Transverse colon (tissue), 4 donors: ENCODE data around the gene SLC6A11. TPM values are rescaled to one million over a fixed set of nuclear protein-coding genes. Genes with fewer than 3 reads are reported as not detected.
A peak's percentile ranks its signal among the peaks of the same experiment; 100 is the strongest.

Source experiments
- DNase-seq: peaks from one replicate; pipeline ENCODE4 v3.0.0-alpha.2; 2019
- H3K27ac ChIP-seq, 4 donors: fragments of 200-600 bp; sonication (generic); 2 replicates each; pipeline ENCODE4 v1.5.1; 2016 to 2018; ENCODE audit warnings: inconsistent platforms in 4 of 4
- H3K27me3 ChIP-seq: fragments of 200-600 bp; sonication (generic); 2 replicates; pipeline ENCODE4 v1.5.1; 2017; ENCODE audit warnings: inconsistent platforms
- H3K36me3 ChIP-seq, 4 donors: fragments of 200-600 bp; sonication (generic); 2 replicates each; pipeline ENCODE4 v1.5.1; 2017 to 2019; ENCODE audit warnings: inconsistent platforms in 4 of 4
- H3K4me1 ChIP-seq, 4 donors: fragments of 200-600 bp; sonication (generic); 2 replicates each; pipeline ENCODE4 v1.5.1; 2017 to 2020; ENCODE audit warnings: inconsistent platforms in 4 of 4
- H3K4me3 ChIP-seq, 4 donors: fragments of 200-600 bp; sonication (generic); 1 replicate in 1 of 4; 2 replicates in 3 of 4; pipeline versions ENCODE4 v1.5.1 to v1.6.1; 2017 to 2019; ENCODE audit warnings: inconsistent platforms in 4 of 4
- H3K9me3 ChIP-seq, 2 donors: fragments of 200-600 bp; sonication (generic); 2 replicates each; pipeline ENCODE4 v1.5.1; 2017 to 2019; ENCODE audit warnings: inconsistent platforms in 2 of 2
- EP300 ChIP-seq: sonication (generic); formaldehyde crosslinking; IDR thresholded peaks from one replicate; pipeline ENCODE4 v1.6.1; 2017; ENCODE audit warnings: antibody characterized with exemption, low read depth
- POLR2A ChIP-seq: fragments of 450-650 bp; IDR thresholded peaks from one replicate; pipeline ENCODE4 v1.6.1; 2016; ENCODE audit warnings: antibody characterized with exemption, mild to moderate bottlenecking, moderate library complexity
- POLR2AphosphoS5 ChIP-seq, 3 donors: sonication (generic); formaldehyde crosslinking; IDR thresholded peaks; one replicate each; pipeline ENCODE4 v1.6.1; 2016; ENCODE audit warnings: antibody characterized with exemption in 3 of 3
- WGBS, 2 donors: methylation state at CpG; one replicate each; pipeline ENCODE4 v1.1.5; 2018; ENCODE audit warnings: low coverage in 1 of 2; 5-methylcytosine and 5-hydroxymethylcytosine counted together
- in situ Hi-C, 4 donors: fragments of 200-750 bp; cut with MboI; loops; one replicate each; pipeline versions ENCODE4 v1.15.0 to v1.15.1; 2017; ENCODE audit warnings: low sequenced_read_pairs in 3 of 4, low pct_ligation_motif_present in 1 of 4, low pct_unique_long_range_greater_than_20kb in 1 of 4
- intact Hi-C: fragments of 100-400 bp; cut with DNase I; formaldehyde crosslinking; loops from one replicate; pipeline ENCODE4 v1.15.1; 2023; ENCODE audit warnings: low total_unique reads
- total RNA-seq, 4 donors: library from RNA; depleted of rRNA; stranded (reverse); fragments of >200 nt; gene quantifications; one replicate each; pipeline ENCODE4 v1.1.0, GENCODE V29; 2016
- TF ChIP-seq, protein P1 (sequence below), 5 experiments: fragments of 200-600 bp in 3 of 5; fragments of 450-650 bp in 2 of 5; sonication (generic) in 3 of 5; IDR thresholded peaks; 1 replicate in 2 of 5; 2 replicates in 3 of 5; pipeline ENCODE4 v1.5.1; 2016 to 2017; ENCODE audit warnings: antibody characterized with exemption in 5 of 5, inconsistent platforms in 3 of 5, mild to moderate bottlenecking in 2 of 5, moderate library complexity in 1 of 5

SLC6A11 gene
- total RNA-seq, 4 donors from 2014 or later = not detected

- no peak for DNase-seq
- in situ Hi-C loops (loop anchor here (10.0 to 25.0 kb wide), 2 partner anchors 113 to 395 kb away; no protein-coding TSS in a partner anchor), intact Hi-C loops (no loop called here)
- Histone ChIP-seq H3K4me1 (no peaks in the 10 kb centered on the region), H3K4me3 (no peak overlapping the region), H3K36me3 (no peaks in the 10 kb centered on the region), H3K9me3 (no peaks in the 10 kb centered on the region), H3K27me3 (peaks cover 3% of the 10 kb centered on the region), H3K27ac (no peak overlapping the region)
- 73% methylated on average over 1 of the region's 1 CpG; no CpG with 5 or more reads in 1 of the 2 donors for WGBS, 2 donors
- TF ChIP-seq, protein P1, sequence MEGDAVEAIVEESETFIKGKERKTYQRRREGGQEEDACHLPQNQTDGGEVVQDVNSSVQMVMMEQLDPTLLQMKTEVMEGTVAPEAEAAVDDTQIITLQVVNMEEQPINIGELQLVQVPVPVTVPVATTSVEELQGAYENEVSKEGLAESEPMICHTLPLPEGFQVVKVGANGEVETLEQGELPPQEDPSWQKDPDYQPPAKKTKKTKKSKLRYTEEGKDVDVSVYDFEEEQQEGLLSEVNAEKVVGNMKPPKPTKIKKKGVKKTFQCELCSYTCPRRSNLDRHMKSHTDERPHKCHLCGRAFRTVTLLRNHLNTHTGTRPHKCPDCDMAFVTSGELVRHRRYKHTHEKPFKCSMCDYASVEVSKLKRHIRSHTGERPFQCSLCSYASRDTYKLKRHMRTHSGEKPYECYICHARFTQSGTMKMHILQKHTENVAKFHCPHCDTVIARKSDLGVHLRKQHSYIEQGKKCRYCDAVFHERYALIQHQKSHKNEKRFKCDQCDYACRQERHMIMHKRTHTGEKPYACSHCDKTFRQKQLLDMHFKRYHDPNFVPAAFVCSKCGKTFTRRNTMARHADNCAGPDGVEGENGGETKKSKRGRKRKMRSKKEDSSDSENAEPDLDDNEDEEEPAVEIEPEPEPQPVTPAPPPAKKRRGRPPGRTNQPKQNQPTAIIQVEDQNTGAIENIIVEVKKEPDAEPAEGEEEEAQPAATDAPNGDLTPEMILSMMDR (IDR thresholded peaks at IDR 0.05) = peak in 4 of 5 experiments; percentile 11 to 43 (median 28)
- TF ChIP-seq POLR2A (no peak), EP300 (no peak), POLR2AphosphoS5 (IDR thresholded peaks at IDR 0.05) (no peak)
Measured at GRCh38 chr3:10941972-10942371, 125.9 kb downstream of the SLC6A11 start.

DNA sequence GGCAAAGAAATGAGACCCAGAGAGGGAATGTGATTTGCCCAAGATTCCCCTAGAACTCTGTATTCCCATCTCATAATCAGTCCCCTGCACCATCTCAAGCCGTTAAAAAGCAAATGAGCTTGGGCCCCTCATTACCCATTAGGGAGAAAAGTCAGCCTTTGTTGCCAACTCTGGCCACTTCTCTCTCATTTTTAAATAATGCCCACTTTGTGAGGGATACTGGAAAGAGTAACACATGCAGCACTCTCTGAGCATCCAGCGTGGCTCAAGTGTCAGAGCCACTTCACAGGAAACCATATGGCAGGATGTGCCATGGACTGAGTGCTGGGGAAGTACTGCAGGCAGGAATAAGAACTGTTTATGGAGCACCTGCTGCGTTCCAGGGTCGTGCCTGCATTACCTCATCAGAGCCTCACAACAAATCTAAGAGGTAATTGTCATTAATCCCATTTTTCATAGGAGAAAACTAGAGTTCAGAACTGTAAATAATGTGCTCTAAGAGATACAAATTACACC is 126.7 kb downstream of the SLC6A11 start:
- TF ChIP-seq POLR2AphosphoS5 (IDR thresholded peaks at IDR 0.05) = no peak
- TF ChIP-seq POLR2A = no peak
- no peak for TF ChIP-seq EP300
- TF ChIP-seq, protein P1 (IDR thresholded peaks at IDR 0.05) = no peak
- peaks cover 3% of the 10 kb centered on the region for H3K27me3 ChIP-seq
- whole genome bisulfite sequencing, 2 donors = 69% methylated on average over 4 of the region's 4 CpGs; no CpG with 5 or more reads in 1 of the 2 donors

DNA sequence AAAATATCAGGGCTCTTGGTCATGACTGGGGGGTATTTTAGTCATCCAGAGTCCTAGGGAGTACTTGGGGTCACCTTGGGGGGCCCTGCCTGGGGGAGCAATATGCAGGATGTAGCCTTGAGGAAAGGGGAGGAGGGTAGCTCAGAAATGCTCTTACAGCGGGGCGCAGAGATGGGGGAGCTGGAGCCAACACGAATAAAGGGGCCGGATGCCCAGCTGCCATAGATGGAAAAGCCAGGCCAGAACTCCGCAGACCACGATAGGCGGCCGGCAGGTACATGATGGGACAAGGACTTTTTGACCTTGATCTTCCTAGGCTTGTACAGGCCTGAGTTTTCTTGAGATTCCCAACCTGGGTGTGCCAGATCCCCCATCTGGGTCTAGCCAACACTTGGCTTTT is 128.8 kb downstream of the SLC6A11 start:
- no peak for DNase-seq
- Histone ChIP-seq H3K4me3 (no peak overlapping the region), H3K9me3 (no peaks in the 10 kb centered on the region), H3K36me3 (no peaks in the 10 kb centered on the region), H3K4me1 (no peaks in the 10 kb centered on the region), H3K27ac (no peak overlapping the region), H3K27me3 (peaks cover 12% of the 10 kb centered on the region)
- in situ Hi-C loops (loop anchor here (10.0 to 25.0 kb wide), 2 partner anchors 110 to 392 kb away; no protein-coding TSS in a partner anchor), intact Hi-C loops (loop anchor here (5.0 kb wide), 1 partner anchor 112 kb away; no protein-coding TSS in a partner anchor)
- WGBS, 2 donors = 94% methylated on average over 8 of the region's 8 CpGs; no CpG with 5 or more reads in 1 of the 2 donors
- TF ChIP-seq POLR2A = no peak
- no peak for TF ChIP-seq EP300
- no peak for TF ChIP-seq POLR2AphosphoS5 (IDR thresholded peaks at IDR 0.05)
- TF ChIP-seq, protein P1 (IDR thresholded peaks at IDR 0.05) = no peak

More for the DNA sequence above, 126.7 kb downstream of the SLC6A11 start:
- no peaks in the 10 kb centered on the region for H3K4me1 ChIP-seq
- intact Hi-C loops (no loop called here), in situ Hi-C loops (loop anchor here (10.0 to 25.0 kb wide), 2 partner anchors 112 to 395 kb away; no protein-coding TSS in a partner anchor)
- H3K9me3 ChIP-seq = no peaks in the 10 kb centered on the region
- no peak overlapping the region for H3K4me3 ChIP-seq
- no peak for DNase-seq
- H3K36me3 ChIP-seq = no peaks in the 10 kb centered on the region
- H3K27ac ChIP-seq = no peak overlapping the region

DNA sequence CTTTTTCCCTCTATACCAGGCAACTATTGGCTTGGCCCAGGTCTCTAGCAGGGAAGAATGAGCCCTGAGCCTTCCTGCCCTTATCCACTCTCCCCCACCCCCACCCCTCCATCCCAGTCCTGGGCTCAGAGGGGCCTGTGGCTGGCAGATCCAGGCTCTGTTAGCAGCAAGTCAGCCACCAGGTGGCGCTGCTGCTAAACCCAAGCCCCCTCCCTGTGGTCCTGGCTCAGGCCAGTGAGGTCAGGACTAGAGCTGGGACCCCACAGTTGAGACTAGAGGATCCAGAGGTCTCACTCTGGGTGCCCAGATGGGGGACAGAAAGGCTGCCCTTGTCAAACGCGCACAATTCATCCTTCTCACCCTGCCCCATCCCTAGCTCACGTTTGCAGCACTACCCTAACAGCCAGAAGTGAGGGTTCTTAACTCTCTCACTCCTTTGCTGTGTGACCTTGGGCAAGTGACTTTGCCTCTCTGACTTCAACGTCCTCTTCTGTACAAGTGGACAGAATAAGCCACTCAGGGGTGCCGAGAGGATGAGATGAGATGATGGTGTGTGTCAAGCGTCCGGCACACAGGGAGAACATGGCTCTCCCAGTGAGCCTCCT is 129.8 kb downstream of the SLC6A11 start:
- H3K27me3 ChIP-seq = peaks cover 12% of the 10 kb centered on the region
- WGBS, 2 donors = 55% methylated on average over 8 of the region's 8 CpGs; no CpG with 5 or more reads in 1 of the 2 donors
- no peak overlapping the region for H3K4me3 ChIP-seq
- in situ Hi-C loops (loop anchor here (10.0 to 25.0 kb wide), 2 partner anchors 109 to 392 kb away; no protein-coding TSS in a partner anchor), intact Hi-C loops (loop anchor here (5.0 kb wide), 1 partner anchor 112 kb away; no protein-coding TSS in a partner anchor)
- H3K27ac ChIP-seq = no peak overlapping the region
- H3K9me3 ChIP-seq = no peaks in the 10 kb centered on the region
- no peaks in the 10 kb centered on the region for H3K36me3 ChIP-seq
- no peak for TF ChIP-seq POLR2AphosphoS5 (IDR thresholded peaks at IDR 0.05)
- TF ChIP-seq, protein P1 (IDR thresholded peaks at IDR 0.05) = peak; percentile 62 to 85 (median 81)
- no peaks in the 10 kb centered on the region for H3K4me1 ChIP-seq
- peak; percentile 39 for DNase-seq
